WTC11 (cell line): ENCODE measurements around the gene NRXN3.

Source experiments
- CREB1 ChIP-seq: sonication (generic); formaldehyde crosslinking; IDR thresholded peaks from 2 replicates; pipeline ENCODE4 v1.8.0; 2023; ENCODE audit warnings: mild to moderate bottlenecking, missing genetic modification reagents
- CREM ChIP-seq: sonication (generic); formaldehyde crosslinking; IDR thresholded peaks from 2 replicates; pipeline ENCODE4 v1.8.1; 2022; ENCODE audit warnings: mild to moderate bottlenecking, missing genetic modification reagents, moderate library complexity
- CTCF ChIP-seq: fragments of 200-600 bp; IDR thresholded peaks from 2 replicates; pipeline ENCODE4 v1.8.0; 2022; ENCODE audit warnings: antibody characterized with exemption
- E2F1 ChIP-seq: sonication (generic); formaldehyde crosslinking; IDR thresholded peaks from 2 replicates; pipeline ENCODE4 v1.8.0; 2022; ENCODE audit warnings: mild to moderate bottlenecking, missing genetic modification reagents
- EMX1 ChIP-seq: fragments of 250-450 bp; sonication (Bioruptor Pico); IDR thresholded peaks from 2 replicates; pipeline ENCODE4 v1.8.0; 2021; ENCODE audit warnings: mild to moderate bottlenecking
- FOXK1 ChIP-seq: sonication (generic); formaldehyde crosslinking; IDR thresholded peaks from 2 replicates; pipeline ENCODE4 v1.8.0; 2022; ENCODE audit warnings: mild to moderate bottlenecking, moderate library complexity, missing genetic modification reagents
- FOXP1 ChIP-seq: sonication (generic); formaldehyde crosslinking; IDR thresholded peaks from 2 replicates; pipeline ENCODE4 v1.8.0; 2022; ENCODE audit warnings: missing genetic modification reagents, mild to moderate bottlenecking, moderate library complexity, borderline replicate concordance
- IRF1 ChIP-seq: sonication (generic); formaldehyde crosslinking; IDR thresholded peaks from 2 replicates; pipeline ENCODE4 v1.8.0; 2023; ENCODE audit warnings: missing genetic modification reagents
- NFYB ChIP-seq: sonication (generic); formaldehyde crosslinking; conservative IDR thresholded peaks from 2 replicates; pipeline ENCODE4 v1.8.0; 2022; ENCODE audit warnings: low read depth, missing genetic modification reagents
- USF2 ChIP-seq: sonication (generic); formaldehyde crosslinking; IDR thresholded peaks from 2 replicates; pipeline ENCODE4 v1.8.1; 2023; ENCODE audit warnings: mild to moderate bottlenecking, missing genetic modification reagents, moderate library complexity
- TF ChIP-seq, protein P1 (sequence below): sonication (generic); formaldehyde crosslinking; IDR thresholded peaks from 2 replicates; pipeline ENCODE4 v1.8.0; 2022; ENCODE audit warnings: missing genetic modification reagents

DNA sequence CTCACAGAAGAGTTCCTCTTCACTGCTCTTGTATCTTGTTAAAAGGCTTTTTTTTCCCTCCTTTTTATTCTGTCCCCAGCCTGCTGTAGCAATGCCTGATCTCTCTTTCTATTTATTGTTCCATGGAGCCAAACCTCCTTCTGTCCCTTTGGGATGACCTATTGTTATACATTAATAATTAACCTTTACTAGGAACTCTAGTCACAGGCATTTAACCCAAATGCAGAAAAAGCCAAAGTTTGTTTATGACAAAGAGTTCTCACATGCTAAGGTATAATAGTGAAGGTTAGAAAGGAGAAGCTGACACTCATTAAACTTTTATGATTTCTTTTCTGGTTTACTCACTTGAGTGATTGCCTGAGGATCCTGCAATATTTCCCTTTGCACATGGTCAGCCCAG lies 535.8 kb downstream of the NRXN3 start:
- TF ChIP-seq E2F1 (CRISPR knock-in tag) (no peak), CTCF (no peak), USF2 (CRISPR knock-in tag) (no peak), IRF1 (no peak), EMX1 (no peak), CREM (no peak), FOXK1 (no peak), CREB1 (no peak), FOXP1 (CRISPR knock-in tag) (no peak), NFYB (CRISPR knock-in tag) (no peak)
- TF ChIP-seq, protein P1, sequence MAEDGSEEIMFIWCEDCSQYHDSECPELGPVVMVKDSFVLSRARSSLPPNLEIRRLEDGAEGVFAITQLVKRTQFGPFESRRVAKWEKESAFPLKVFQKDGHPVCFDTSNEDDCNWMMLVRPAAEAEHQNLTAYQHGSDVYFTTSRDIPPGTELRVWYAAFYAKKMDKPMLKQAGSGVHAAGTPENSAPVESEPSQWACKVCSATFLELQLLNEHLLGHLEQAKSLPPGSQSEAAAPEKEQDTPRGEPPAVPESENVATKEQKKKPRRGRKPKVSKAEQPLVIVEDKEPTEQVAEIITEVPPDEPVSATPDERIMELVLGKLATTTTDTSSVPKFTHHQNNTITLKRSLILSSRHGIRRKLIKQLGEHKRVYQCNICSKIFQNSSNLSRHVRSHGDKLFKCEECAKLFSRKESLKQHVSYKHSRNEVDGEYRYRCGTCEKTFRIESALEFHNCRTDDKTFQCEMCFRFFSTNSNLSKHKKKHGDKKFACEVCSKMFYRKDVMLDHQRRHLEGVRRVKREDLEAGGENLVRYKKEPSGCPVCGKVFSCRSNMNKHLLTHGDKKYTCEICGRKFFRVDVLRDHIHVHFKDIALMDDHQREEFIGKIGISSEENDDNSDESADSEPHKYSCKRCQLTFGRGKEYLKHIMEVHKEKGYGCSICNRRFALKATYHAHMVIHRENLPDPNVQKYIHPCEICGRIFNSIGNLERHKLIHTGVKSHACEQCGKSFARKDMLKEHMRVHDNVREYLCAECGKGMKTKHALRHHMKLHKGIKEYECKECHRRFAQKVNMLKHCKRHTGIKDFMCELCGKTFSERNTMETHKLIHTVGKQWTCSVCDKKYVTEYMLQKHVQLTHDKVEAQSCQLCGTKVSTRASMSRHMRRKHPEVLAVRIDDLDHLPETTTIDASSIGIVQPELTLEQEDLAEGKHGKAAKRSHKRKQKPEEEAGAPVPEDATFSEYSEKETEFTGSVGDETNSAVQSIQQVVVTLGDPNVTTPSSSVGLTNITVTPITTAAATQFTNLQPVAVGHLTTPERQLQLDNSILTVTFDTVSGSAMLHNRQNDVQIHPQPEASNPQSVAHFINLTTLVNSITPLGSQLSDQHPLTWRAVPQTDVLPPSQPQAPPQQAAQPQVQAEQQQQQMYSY, result no peak
